HepG2 (cell line): ENCODE measurements around the gene FARSB. TPM values are rescaled to one million over a fixed set of nuclear protein-coding genes. Genes with fewer than 3 reads are reported as not detected.
A peak's percentile ranks its signal among the peaks of the same experiment; 100 is the strongest.

Experiments
- ATAC-seq: fragments of 200-7000 bp; cut with Tn5 transposase; 3 replicates; pipeline ENCODE4 v1.9.1; 2020; ENCODE audit warnings: mild to moderate bottlenecking, moderate library complexity
- BruUV-seq: library from RNA; stranded (reverse); fragments of 400-500 nt; replicated peaks from 2 replicates; lab custom pipeline; 2021; lab: Mats Ljungman, UMichigan
- CTCF ChIA-PET: fragments of 300-600 bp; formaldehyde crosslinking; extraction: SDS; loops from one replicate; lab custom pipeline; 2021; ENCODE audit warnings: low total read pairs, inconsistent platforms, low intra/inter-chr PET ratio; lab: Yijun Ruan, JAX
- POLR2A ChIA-PET: fragments of 350-600 bp; sonication (Branson Sonifier 250); formaldehyde crosslinking; loops from one replicate; lab custom pipeline; 2020; ENCODE audit warnings: antibody characterized with exemption, inconsistent platforms; lab: Yijun Ruan, JAX
- DNase-seq: peaks from one replicate; pipeline ENCODE4 v3.0.0-alpha.2; 2015; ENCODE audit warnings: low spot score
- FAIRE-seq: peaks from 3 replicates; lab custom pipeline; 2011; peaks lifted over from hg19 to GRCh38; lab: Jason Lieb, UNC
- H2AFZ ChIP-seq: one replicate; pipeline ENCODE4 v1.6.1; 2011; ENCODE audit warnings: low read length, inconsistent platforms
- H3K27ac ChIP-seq: fragments of 300-600 bp; 3 replicates; pipeline ENCODE4 v1.8.0; 2011; ENCODE audit warnings: mixed run types, mild to moderate bottlenecking, mixed read lengths, low read length, inconsistent platforms; ENCODE audit not compliant: insufficient read depth; ENCODE audit errors: extremely low read length
- H3K27me3 ChIP-seq, 2 experiments: fragments of 200-600 bp in 1 of 2; 2 replicates in 1 of 2; 3 replicates in 1 of 2; pipeline versions ENCODE4 v1.6.0 to v1.8.0; 2011; ENCODE audit warnings: low read length in 2 of 2, mild to moderate bottlenecking in 2 of 2, moderate library complexity in 2 of 2, inconsistent platforms in 1 of 2; ENCODE audit not compliant: insufficient read depth in 2 of 2, control insufficient read depth in 1 of 2
- H3K36me3 ChIP-seq, 2 experiments: fragments of 200-600 bp in 1 of 2; replicated peaks in 1 of 2; 2 replicates in 1 of 2; 3 replicates in 1 of 2; pipeline versions ENCODE4 v1.5.1 to v1.8.0; 2011; ENCODE audit warnings: low read length in 2 of 2, inconsistent platforms in 1 of 2; ENCODE audit not compliant: insufficient read depth in 2 of 2, control insufficient read depth in 1 of 2
- H3K4me1 ChIP-seq: 2 replicates; pipeline ENCODE4 v1.5.1; 2012; ENCODE audit warnings: low read length, inconsistent platforms; ENCODE audit not compliant: insufficient read depth
- H3K4me2 ChIP-seq: 2 replicates; pipeline ENCODE4 v1.6.0; 2011; ENCODE audit warnings: low read depth, low read length, inconsistent platforms
- H3K4me3 ChIP-seq, 3 experiments: fragments of 200-600 bp in 1 of 3; sonication (generic), shearing (Covaris generic) in 1 of 3; replicated peaks in 1 of 3; 2 replicates each; pipeline ENCODE4 v1.5.1; 2011 to 2016; ENCODE audit warnings: low read length in 3 of 3, inconsistent platforms in 2 of 3, low read depth in 2 of 3, mild to moderate bottlenecking in 2 of 3, control low read depth in 1 of 3, mixed read lengths in 1 of 3; ENCODE audit not compliant: insufficient read depth in 1 of 3
- H3K79me2 ChIP-seq: one replicate; pipeline ENCODE4 v1.6.1; 2011; ENCODE audit warnings: low read length, inconsistent platforms; ENCODE audit not compliant: insufficient read depth
- H3K9ac ChIP-seq: 2 replicates; pipeline ENCODE4 v1.6.0; 2011; ENCODE audit warnings: mild to moderate bottlenecking, low read depth, low read length, inconsistent platforms; ENCODE audit not compliant: insufficient read depth
- H3K9me3 ChIP-seq: 2 replicates; pipeline ENCODE4 v1.5.1; 2012; ENCODE audit warnings: mild to moderate bottlenecking, low read length
- H4K20me1 ChIP-seq: 2 replicates; pipeline ENCODE4 v1.6.0; 2011; ENCODE audit warnings: inconsistent platforms, mild to moderate bottlenecking, low read length, moderate library complexity; ENCODE audit not compliant: insufficient read depth
- MAFK ChIP-seq, 2 experiments: IDR thresholded peaks in 1 of 2; conservative IDR thresholded peaks in 1 of 2; 2 replicates each; pipeline ENCODE4 v1.6.1; 2011; ENCODE audit warnings: improper control_type of control experiment in 2 of 2, low read length in 2 of 2
- SETDB1 ChIP-seq: sonication (generic); formaldehyde crosslinking; IDR thresholded peaks from 2 replicates; pipeline ENCODE4 v1.5.1; 2020; ENCODE audit warnings: missing genetic modification reagents, mild to moderate bottlenecking, borderline replicate concordance
- SRSF4 ChIP-seq: fragments of 200-400 bp; formaldehyde crosslinking; IDR thresholded peaks from one replicate; pipeline ENCODE4 v1.6.1; 2018; ENCODE audit warnings: mild to moderate bottlenecking, low read depth, low read length, moderate library complexity; ENCODE audit not compliant: poor library complexity, severe bottlenecking
- ZNF552 ChIP-seq: sonication (generic); formaldehyde crosslinking; IDR thresholded peaks from 2 replicates; pipeline ENCODE4 v1.9.0; 2022; ENCODE audit warnings: missing genetic modification reagents, mild to moderate bottlenecking, borderline replicate concordance
- WGBS: methylation state at CpG from one replicate; pipeline ENCODE4 v1.1.6; 2017; ENCODE audit warnings: low lambda C conversion rate; 5-methylcytosine and 5-hydroxymethylcytosine counted together
- in situ Hi-C: cut with HindIII; loops from 2 replicates; pipeline ENCODE4 v1.10.0; 2017; ENCODE audit warnings: low pct_unique_long_range_greater_than_20kb; ENCODE audit not compliant: extremely low pct_ligation_motif_present
- intact Hi-C: fragments of 100-400 bp; cut with micrococcal nuclease; formaldehyde crosslinking; loops from one replicate; pipeline ENCODE4 v1.10.0; 2022; ENCODE audit not compliant: unreplicated experiment
- polyA plus RNA-seq, 8 experiments: library from polyadenylated mRNA; depleted of rRNA in 3 of 8; stranded (reverse) in 7 of 8; unstranded in 1 of 8; fragments of >200 nt; fragmentation: Illumina TruSeq in 4 of 8; extraction: Trizol in 4 of 8; gene quantifications; 2 replicates each; pipeline versions ENCODE4 v1.2.1 to v1.2.3, GENCODE V29; 2011 to 2016; ENCODE audit warnings: low read depth in 4 of 8, missing spikeins in 1 of 8, mixed read lengths in 1 of 8; ENCODE audit not compliant: insufficient read depth in 1 of 8
- total RNA-seq, 5 experiments: library from RNA; depleted of rRNA; stranded (reverse); fragments of >200 nt; fragmentation: Illumina TruSeq; extraction: Trizol; gene quantifications; 2 replicates each; pipeline ENCODE4 v1.2.3, GENCODE V29; 2016; ENCODE audit warnings: low read depth in 1 of 5
- TF ChIP-seq, protein P1 (sequence below): sonication (generic); formaldehyde crosslinking; IDR thresholded peaks from 2 replicates; pipeline ENCODE4 v1.8.1; 2023; ENCODE audit warnings: mild to moderate bottlenecking, missing genetic modification reagents, borderline replicate concordance
- TF ChIP-seq, protein P2 (sequence below), 2 experiments: fragments of 450-650 bp in 1 of 2; sonication (generic) in 1 of 2; formaldehyde crosslinking in 1 of 2; IDR thresholded peaks; 2 replicates each; pipeline versions ENCODE4 v1.6.1 to v1.8.0; 2016 to 2022; ENCODE audit warnings: antibody characterized with exemption in 1 of 2, mild to moderate bottlenecking in 1 of 2, missing genetic modification reagents in 1 of 2

Gene FARSB
- total and polyA plus RNA-seq, 2 of the 13 experiments (the other 11 are each of a cell fraction or from before 2014, with no cell fraction given): 23.3 to 45.9 TPM

DNA sequence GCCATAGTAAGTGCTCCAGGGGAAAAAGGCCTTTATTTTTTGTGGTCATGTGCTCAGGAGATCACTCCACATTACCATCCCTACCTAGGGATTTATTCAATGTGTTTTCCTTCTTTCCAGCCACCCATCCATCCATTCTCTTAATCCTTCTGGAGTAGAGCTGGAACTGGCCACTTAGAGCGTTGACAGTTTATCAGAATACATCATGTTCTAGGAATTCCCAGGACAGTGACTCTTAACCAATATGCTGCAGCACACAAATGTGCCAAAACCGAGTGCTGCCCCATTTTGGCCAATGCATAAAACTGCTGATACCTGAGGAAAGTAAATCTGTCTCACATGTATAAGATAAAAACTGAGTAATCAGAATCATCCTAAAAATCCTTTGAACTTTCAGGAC is 63.7 kb downstream of the FARSB start:
- FAIRE-seq: no peak
- Histone ChIP-seq H3K4me3 (no peak overlapping the region), H3K27me3 (no peaks in the 10 kb centered on the region), H4K20me1 (no peaks in the 10 kb centered on the region), H3K4me1 (peaks cover 13% of the 10 kb centered on the region), H3K79me2 (no peaks in the 10 kb centered on the region), H3K4me2 (no peak overlapping the region), H3K36me3 (peaks cover 6 to 36% of the 10 kb centered on the region in 2 experiments; a peak in 3 of 5 replicates), H3K9me3 (no peaks in the 10 kb centered on the region), H2AFZ (no peak overlapping the region), H3K27ac (no peak overlapping the region), H3K9ac (no peak overlapping the region)
- ChIA-PET POLR2A (no interaction called here), CTCF (no interaction called here)
- BruUV-seq: no TSS peak
- intact Hi-C loops: no loop called here
- no peak for ATAC-seq
- WGBS: 64% methylated on average over 2 of the region's 2 CpGs
- no peak for DNase-seq
- 0 out of 4 replicates have a peak, but pooled peaks of 1 of the 2 experiments have one; percentile 3 for TF ChIP-seq MAFK (conservative IDR thresholded peaks at IDR 0.05 in 1 of 2, IDR thresholded peaks at IDR 0.05 in 1 of 2; ENCODE audit: low read length in 2 of 2)
- no peak for TF ChIP-seq ZNF552 (CRISPR knock-in tag)
- in situ Hi-C loops: no loop called here

- no peaks in the 10 kb centered on the region for H3K79me2 ChIP-seq
- no peaks in the 10 kb centered on the region for H4K20me1 ChIP-seq
- no peak overlapping the region for H3K27ac ChIP-seq
- no peaks in the 10 kb centered on the region for H3K9me3 ChIP-seq
- in situ Hi-C loops: no loop called here
- H3K27me3 ChIP-seq: no peaks in the 10 kb centered on the region
- no peak overlapping the region for H3K4me2 ChIP-seq
- no peak for ATAC-seq
- no TSS peak for BruUV-seq
- H3K4me3 ChIP-seq: no peak overlapping the region
- intact Hi-C loops: no loop called here
- ChIA-PET POLR2A (no interaction called here), CTCF (no interaction called here)
- DNase-seq: no peak
- H3K4me1 ChIP-seq: peaks cover 13% of the 10 kb centered on the region
- no peak overlapping the region for H2AFZ ChIP-seq
- H3K9ac ChIP-seq: no peak overlapping the region
- 97% methylated on average over 1 of the region's 1 CpG for WGBS
- peaks cover 6 to 31% of the 10 kb centered on the region in 2 experiments; a peak in 3 of 5 replicates for H3K36me3 ChIP-seq
- FAIRE-seq: no peak
- no peak for TF ChIP-seq SRSF4
- TF ChIP-seq SETDB1 (CRISPR knock-in tag): no peak
- TF ChIP-seq, protein P1, sequence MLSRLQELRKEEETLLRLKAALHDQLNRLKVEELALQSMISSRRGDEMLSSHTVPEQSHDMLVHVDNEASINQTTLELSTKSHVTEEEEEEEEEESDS (CRISPR knock-in tag): no peak
- TF ChIP-seq, protein P2, sequence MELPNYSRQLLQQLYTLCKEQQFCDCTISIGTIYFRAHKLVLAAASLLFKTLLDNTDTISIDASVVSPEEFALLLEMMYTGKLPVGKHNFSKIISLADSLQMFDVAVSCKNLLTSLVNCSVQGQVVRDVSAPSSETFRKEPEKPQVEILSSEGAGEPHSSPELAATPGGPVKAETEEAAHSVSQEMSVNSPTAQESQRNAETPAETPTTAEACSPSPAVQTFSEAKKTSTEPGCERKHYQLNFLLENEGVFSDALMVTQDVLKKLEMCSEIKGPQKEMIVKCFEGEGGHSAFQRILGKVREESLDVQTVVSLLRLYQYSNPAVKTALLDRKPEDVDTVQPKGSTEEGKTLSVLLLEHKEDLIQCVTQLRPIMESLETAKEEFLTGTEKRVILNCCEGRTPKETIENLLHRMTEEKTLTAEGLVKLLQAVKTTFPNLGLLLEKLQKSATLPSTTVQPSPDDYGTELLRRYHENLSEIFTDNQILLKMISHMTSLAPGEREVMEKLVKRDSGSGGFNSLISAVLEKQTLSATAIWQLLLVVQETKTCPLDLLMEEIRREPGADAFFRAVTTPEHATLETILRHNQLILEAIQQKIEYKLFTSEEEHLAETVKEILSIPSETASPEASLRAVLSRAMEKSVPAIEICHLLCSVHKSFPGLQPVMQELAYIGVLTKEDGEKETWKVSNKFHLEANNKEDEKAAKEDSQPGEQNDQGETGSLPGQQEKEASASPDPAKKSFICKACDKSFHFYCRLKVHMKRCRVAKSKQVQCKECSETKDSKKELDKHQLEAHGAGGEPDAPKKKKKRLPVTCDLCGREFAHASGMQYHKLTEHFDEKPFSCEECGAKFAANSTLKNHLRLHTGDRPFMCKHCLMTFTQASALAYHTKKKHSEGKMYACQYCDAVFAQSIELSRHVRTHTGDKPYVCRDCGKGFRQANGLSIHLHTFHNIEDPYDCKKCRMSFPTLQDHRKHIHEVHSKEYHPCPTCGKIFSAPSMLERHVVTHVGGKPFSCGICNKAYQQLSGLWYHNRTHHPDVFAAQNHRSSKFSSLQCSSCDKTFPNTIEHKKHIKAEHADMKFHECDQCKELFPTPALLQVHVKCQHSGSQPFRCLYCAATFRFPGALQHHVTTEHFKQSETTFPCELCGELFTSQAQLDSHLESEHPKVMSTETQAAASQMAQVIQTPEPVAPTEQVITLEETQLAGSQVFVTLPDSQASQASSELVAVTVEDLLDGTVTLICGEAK (IDR thresholded peaks at IDR 0.05): no peak
- TF ChIP-seq, protein P2 (CRISPR knock-in tag; IDR thresholded peaks at IDR 0.05): no peak
Observed at GRCh38 chr2:222591661-222592060, 64.2 kb downstream of the FARSB start.
